Brain microvascular endothelial cell (primary cell): Measurements from ENCODE around the gene PLAC8L1.

Source experiments
- DNase-seq: peaks from one replicate; pipeline ENCODE4 v3.0.0-alpha.2; 2020
- H3K27ac ChIP-seq: fragments of 250-450 bp; sonication (Bioruptor Pico); 2 replicates; pipeline ENCODE4 v1.5.1; 2020; ENCODE audit warnings: mild to moderate bottlenecking, moderate library complexity
- H3K27me3 ChIP-seq: fragments of 250-450 bp; sonication (Bioruptor Pico); replicated peaks from 2 replicates; pipeline ENCODE4 v1.5.1; 2020; ENCODE audit warnings: mild to moderate bottlenecking
- H3K36me3 ChIP-seq: fragments of 250-450 bp; sonication (Bioruptor Pico); replicated peaks from 2 replicates; pipeline ENCODE4 v1.5.1; 2020; ENCODE audit warnings: mild to moderate bottlenecking
- H3K4me3 ChIP-seq: 2 replicates; pipeline ENCODE4 v1.5.1; 2011; ENCODE audit warnings: low read depth, mild to moderate bottlenecking, control low read depth, low read length, moderate library complexity
- CTCF ChIP-seq: IDR thresholded peaks from 2 replicates; pipeline ENCODE4 v1.5.1; 2011; ENCODE audit warnings: low read depth, mild to moderate bottlenecking, moderate library complexity, low read length, control low read depth, inconsistent platforms; ENCODE audit errors: missing control alignments
- in situ Hi-C: cut with HindIII; loops from 2 replicates; pipeline ENCODE4 v1.10.0; 2017; ENCODE audit warnings: low sequenced_read_pairs, low pct_ligation_motif_present

The PLAC8L1 gene

GRCh38 chr5:146105477-146105876 is at the start of gene PLAC8L1:
Gene PLAC8L1 (minus strand): TSS chr5:146105577. CDS start chr5:146104311, 1,266 bp downstream.
- no peak for DNase-seq
- Histone ChIP-seq H3K27me3 (no peaks in the 10 kb centered on the region), H3K4me3 (no peak within 1 kb of the TSS), H3K36me3 (no peaks in the 10 kb centered on the region), H3K27ac (no peak within 1 kb of the TSS)
- in situ Hi-C loops = no loop called here
- no peak for TF ChIP-seq CTCF

GRCh38 chr5:146151970-146152369 is 46.6 kb upstream of the PLAC8L1 start:
- peaks cover 63% of the 10 kb centered on the region for H3K36me3 ChIP-seq
- in situ Hi-C loops = no loop called here
- no peak for DNase-seq
- H3K27me3 ChIP-seq = no peaks in the 10 kb centered on the region
- H3K27ac ChIP-seq = no peak overlapping the region
- TF ChIP-seq CTCF = no peak
- H3K4me3 ChIP-seq = no peak overlapping the region

GRCh38 chr5:146137967-146138403 is 32.6 kb upstream of the PLAC8L1 start:
- Histone ChIP-seq H3K27ac (no peak overlapping the region), H3K27me3 (no peaks in the 10 kb centered on the region), H3K36me3 (peaks cover 70% of the 10 kb centered on the region), H3K4me3 (no peak overlapping the region)
- DNase-seq = peak; percentile 32
- TF ChIP-seq CTCF = no peak
- in situ Hi-C loops = no loop called here

GRCh38 chr5:146130440-146131045 is 25.2 kb upstream of the PLAC8L1 start:
- DNase-seq = no peak
- H3K36me3 ChIP-seq = peaks cover 45% of the 10 kb centered on the region
- peak; percentile 53 for TF ChIP-seq CTCF
- H3K27ac ChIP-seq = no peak overlapping the region
- in situ Hi-C loops = no loop called here
- no peaks in the 10 kb centered on the region for H3K27me3 ChIP-seq
- no peak overlapping the region for H3K4me3 ChIP-seq

GRCh38 chr5:146126068-146126467 is 20.7 kb upstream of the PLAC8L1 start:
- in situ Hi-C loops = no loop called here

More at GRCh38 chr5:146126068-146126467, 20.7 kb upstream of the PLAC8L1 start:
- no peak for TF ChIP-seq CTCF
- Histone ChIP-seq H3K27me3 (no peaks in the 10 kb centered on the region), H3K36me3 (peaks cover 55% of the 10 kb centered on the region), H3K27ac (no peak overlapping the region), H3K4me3 (no peak overlapping the region)
- DNase-seq = no peak
